H1 (cell line): ENCODE results near the gene VEGFC. TPM values are rescaled to one million over a fixed set of nuclear protein-coding genes. Genes with fewer than 3 reads are reported as not detected.

Source experiments
- TCF12 ChIP-seq: IDR thresholded peaks from 2 replicates; pipeline ENCODE4 v1.6.1; 2011; ENCODE audit warnings: low read depth, mild to moderate bottlenecking, low read length
- polyA plus RNA-seq, 7 experiments: library from polyadenylated mRNA; depleted of rRNA in 3 of 7; stranded (reverse) in 5 of 7; unstranded in 2 of 7; fragments of >200 nt in 5 of 7; fragments of 200-250 nt in 2 of 7; gene quantifications; 1 replicate in 5 of 7; 2 replicates in 1 of 7; 4 replicates in 1 of 7; pipeline versions ENCODE4 v1.2.1 to v1.2.3, GENCODE V29; 2011 to 2013; ENCODE audit warnings: missing spikeins in 2 of 7, mixed read lengths in 2 of 7
- total RNA-seq: library from RNA; stranded (reverse); fragmentation: NEBNext Ultra II Directional; extraction: Animal tissue kit (Norgen Biotek cat#: 25700); gene quantifications from 2 replicates; pipeline ENCODE4 v1.2.1, GENCODE V29; 2021
- TF ChIP-seq, protein P1 (sequence below), 3 experiments: IDR thresholded peaks; 1 replicate in 2 of 3; 2 replicates in 1 of 3; pipeline versions ENCODE4 v1.5.1 to v1.6.1; 2011; ENCODE audit warnings: low read length in 3 of 3, mild to moderate bottlenecking in 3 of 3, inconsistent platforms in 2 of 3, low read depth in 1 of 3, moderate library complexity in 1 of 3; ENCODE audit not compliant: insufficient read depth in 1 of 3; ENCODE audit errors: control extremely low read depth in 1 of 3
- TF ChIP-seq, protein P2 (sequence below): fragments of 300-600 bp; sonication (generic); IDR thresholded peaks from 2 replicates; pipeline ENCODE4 v1.7.1; 2012; ENCODE audit warnings: low read length, moderate library complexity, mild to moderate bottlenecking, inconsistent platforms; ENCODE audit not compliant: insufficient replicate concordance

VEGFC gene
- total and polyA plus RNA-seq, 2 of the 8 experiments (the other 6 are each of a cell fraction or from before 2014, with no cell fraction given): 0.53 to 1.4 TPM

DNA sequence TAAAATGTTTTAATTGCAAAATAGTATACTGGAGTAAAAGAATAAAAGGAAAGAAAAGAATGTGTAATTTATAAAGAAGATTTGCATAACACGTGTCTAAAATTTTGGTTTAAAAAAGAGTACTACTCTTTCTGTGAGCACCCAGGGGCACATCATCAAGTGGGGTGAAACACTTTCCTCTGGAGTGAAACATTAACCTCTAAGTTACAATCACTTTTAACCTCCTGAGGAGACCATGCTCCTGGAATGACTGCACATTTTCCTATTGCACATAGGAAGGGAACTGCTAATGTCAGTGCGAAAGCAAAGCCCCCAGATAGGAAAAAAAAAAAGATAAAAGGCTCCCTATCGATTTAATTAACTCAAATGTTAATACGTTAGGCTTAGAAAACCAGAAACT is 13.3 kb downstream of the VEGFC start (continued):
- TF ChIP-seq, protein P1, sequence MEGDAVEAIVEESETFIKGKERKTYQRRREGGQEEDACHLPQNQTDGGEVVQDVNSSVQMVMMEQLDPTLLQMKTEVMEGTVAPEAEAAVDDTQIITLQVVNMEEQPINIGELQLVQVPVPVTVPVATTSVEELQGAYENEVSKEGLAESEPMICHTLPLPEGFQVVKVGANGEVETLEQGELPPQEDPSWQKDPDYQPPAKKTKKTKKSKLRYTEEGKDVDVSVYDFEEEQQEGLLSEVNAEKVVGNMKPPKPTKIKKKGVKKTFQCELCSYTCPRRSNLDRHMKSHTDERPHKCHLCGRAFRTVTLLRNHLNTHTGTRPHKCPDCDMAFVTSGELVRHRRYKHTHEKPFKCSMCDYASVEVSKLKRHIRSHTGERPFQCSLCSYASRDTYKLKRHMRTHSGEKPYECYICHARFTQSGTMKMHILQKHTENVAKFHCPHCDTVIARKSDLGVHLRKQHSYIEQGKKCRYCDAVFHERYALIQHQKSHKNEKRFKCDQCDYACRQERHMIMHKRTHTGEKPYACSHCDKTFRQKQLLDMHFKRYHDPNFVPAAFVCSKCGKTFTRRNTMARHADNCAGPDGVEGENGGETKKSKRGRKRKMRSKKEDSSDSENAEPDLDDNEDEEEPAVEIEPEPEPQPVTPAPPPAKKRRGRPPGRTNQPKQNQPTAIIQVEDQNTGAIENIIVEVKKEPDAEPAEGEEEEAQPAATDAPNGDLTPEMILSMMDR (IDR thresholded peaks at IDR 0.05; ENCODE audit: control extremely low read depth in 1 of 3, insufficient read depth in 1 of 3, low read depth in 1 of 3, low read length in 3 of 3): no peak
- TF ChIP-seq TCF12: no peak
- TF ChIP-seq, protein P2, sequence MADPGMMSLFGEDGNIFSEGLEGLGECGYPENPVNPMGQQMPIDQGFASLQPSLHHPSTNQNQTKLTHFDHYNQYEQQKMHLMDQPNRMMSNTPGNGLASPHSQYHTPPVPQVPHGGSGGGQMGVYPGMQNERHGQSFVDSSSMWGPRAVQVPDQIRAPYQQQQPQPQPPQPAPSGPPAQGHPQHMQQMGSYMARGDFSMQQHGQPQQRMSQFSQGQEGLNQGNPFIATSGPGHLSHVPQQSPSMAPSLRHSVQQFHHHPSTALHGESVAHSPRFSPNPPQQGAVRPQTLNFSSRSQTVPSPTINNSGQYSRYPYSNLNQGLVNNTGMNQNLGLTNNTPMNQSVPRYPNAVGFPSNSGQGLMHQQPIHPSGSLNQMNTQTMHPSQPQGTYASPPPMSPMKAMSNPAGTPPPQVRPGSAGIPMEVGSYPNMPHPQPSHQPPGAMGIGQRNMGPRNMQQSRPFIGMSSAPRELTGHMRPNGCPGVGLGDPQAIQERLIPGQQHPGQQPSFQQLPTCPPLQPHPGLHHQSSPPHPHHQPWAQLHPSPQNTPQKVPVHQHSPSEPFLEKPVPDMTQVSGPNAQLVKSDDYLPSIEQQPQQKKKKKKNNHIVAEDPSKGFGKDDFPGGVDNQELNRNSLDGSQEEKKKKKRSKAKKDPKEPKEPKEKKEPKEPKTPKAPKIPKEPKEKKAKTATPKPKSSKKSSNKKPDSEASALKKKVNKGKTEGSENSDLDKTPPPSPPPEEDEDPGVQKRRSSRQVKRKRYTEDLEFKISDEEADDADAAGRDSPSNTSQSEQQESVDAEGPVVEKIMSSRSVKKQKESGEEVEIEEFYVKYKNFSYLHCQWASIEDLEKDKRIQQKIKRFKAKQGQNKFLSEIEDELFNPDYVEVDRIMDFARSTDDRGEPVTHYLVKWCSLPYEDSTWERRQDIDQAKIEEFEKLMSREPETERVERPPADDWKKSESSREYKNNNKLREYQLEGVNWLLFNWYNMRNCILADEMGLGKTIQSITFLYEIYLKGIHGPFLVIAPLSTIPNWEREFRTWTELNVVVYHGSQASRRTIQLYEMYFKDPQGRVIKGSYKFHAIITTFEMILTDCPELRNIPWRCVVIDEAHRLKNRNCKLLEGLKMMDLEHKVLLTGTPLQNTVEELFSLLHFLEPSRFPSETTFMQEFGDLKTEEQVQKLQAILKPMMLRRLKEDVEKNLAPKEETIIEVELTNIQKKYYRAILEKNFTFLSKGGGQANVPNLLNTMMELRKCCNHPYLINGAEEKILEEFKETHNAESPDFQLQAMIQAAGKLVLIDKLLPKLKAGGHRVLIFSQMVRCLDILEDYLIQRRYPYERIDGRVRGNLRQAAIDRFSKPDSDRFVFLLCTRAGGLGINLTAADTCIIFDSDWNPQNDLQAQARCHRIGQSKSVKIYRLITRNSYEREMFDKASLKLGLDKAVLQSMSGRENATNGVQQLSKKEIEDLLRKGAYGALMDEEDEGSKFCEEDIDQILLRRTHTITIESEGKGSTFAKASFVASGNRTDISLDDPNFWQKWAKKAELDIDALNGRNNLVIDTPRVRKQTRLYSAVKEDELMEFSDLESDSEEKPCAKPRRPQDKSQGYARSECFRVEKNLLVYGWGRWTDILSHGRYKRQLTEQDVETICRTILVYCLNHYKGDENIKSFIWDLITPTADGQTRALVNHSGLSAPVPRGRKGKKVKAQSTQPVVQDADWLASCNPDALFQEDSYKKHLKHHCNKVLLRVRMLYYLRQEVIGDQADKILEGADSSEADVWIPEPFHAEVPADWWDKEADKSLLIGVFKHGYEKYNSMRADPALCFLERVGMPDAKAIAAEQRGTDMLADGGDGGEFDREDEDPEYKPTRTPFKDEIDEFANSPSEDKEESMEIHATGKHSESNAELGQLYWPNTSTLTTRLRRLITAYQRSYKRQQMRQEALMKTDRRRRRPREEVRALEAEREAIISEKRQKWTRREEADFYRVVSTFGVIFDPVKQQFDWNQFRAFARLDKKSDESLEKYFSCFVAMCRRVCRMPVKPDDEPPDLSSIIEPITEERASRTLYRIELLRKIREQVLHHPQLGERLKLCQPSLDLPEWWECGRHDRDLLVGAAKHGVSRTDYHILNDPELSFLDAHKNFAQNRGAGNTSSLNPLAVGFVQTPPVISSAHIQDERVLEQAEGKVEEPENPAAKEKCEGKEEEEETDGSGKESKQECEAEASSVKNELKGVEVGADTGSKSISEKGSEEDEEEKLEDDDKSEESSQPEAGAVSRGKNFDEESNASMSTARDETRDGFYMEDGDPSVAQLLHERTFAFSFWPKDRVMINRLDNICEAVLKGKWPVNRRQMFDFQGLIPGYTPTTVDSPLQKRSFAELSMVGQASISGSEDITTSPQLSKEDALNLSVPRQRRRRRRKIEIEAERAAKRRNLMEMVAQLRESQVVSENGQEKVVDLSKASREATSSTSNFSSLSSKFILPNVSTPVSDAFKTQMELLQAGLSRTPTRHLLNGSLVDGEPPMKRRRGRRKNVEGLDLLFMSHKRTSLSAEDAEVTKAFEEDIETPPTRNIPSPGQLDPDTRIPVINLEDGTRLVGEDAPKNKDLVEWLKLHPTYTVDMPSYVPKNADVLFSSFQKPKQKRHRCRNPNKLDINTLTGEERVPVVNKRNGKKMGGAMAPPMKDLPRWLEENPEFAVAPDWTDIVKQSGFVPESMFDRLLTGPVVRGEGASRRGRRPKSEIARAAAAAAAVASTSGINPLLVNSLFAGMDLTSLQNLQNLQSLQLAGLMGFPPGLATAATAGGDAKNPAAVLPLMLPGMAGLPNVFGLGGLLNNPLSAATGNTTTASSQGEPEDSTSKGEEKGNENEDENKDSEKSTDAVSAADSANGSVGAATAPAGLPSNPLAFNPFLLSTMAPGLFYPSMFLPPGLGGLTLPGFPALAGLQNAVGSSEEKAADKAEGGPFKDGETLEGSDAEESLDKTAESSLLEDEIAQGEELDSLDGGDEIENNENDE: no peak
